NOMO-1 (cell line): ENCODE results near the gene XCR1.

Experiments used
- DNase-seq, 2 experiments: peaks; one replicate each; lab custom pipeline; 2025; ENCODE audit not compliant: unreplicated experiment in 2 of 2; lab: John Stamatoyannopoulos, UW

XCR1 gene

GRCh38 chr3:45985532-45986302 lies 41.6 kb downstream of the XCR1 start:
- DNase-seq = no peak

DNA sequence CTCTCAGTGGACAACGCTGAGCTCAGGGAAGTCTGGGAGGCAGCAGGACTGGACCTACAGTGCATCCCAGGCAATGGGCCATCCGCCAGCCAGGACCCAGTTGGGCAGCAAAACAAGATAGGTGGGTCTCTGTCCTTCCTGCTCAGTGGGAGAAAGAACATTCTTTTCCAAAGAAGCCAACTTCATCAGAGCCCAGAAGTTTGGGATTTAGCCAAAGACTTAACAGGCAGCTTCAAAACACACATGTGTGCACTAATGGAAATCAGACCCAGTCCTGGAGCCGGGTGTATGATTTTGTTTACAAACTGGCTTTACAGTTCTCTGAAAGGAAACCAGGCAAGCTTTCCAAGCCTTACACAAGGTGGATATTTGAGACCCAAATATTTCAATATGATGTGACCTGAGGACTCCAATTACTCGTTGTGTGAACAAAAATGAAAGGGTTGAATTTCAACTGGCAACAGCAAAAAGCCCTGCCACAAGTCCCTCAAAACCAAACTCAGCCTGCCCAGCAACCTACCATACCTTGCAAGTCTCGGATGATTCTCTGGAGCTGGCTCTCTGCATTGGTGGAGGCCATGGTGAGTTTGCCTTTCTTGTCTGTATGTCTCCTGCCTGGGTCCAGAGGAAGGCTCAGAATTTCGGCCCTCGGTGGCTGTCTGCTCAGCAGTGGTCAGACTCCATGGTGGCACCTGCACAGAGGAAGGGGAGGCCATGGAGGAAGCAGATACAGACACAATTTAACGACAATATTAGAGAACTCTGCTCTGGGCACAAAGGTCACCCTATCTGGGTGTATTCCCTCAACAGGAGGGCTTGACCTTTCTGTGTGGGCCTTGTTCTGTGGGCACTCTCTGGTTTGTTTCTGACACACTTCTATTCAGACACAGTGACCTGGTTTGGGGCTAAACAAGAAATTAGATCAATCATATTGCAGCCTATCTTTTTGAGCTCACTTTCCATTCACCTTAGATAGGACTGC lies 42.7 kb downstream of the XCR1 start:
- no peak for DNase-seq

GRCh38 chr3:45983770-45984169 lies 43.5 kb downstream of the XCR1 start:
- no peak for DNase-seq

DNA sequence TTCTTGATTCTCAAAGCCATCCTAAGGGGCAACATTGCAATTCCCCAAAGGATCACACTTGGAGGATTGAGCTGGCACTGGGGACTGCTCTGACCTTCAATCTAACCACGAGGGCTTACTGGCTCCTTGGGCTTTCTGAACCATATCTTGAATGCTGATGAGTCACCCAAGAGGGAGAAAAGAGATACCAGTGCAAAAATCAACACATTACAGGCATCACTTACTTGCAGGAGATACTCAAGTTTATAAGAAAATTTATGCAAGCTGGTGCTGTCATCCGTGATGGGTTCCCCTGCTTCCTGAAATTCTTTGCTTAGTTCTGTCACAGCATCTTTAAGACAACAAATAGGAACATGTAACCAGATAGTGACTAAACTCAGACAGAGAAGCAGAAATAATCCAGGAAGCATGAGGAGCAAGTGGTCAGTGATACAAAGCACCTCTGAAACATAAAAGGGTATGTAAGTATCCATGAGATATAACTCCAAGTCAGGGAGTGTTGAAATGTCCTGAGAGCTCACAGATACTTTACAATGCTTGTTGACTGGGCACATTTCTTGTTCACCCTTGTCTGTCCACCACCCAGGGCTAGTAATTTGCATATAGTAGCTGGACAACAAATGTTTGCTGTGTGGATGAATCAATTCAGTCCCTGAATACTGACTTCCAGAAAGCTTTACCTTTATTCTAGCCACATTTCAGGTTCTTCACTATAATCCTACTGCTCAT lies 45.8 kb downstream of the XCR1 start:
- no peak for DNase-seq

GRCh38 chr3:45980819-45981218 lies 46.5 kb downstream of the XCR1 start:
- DNase-seq = no peak

- no peak for DNase-seq
Observed at GRCh38 chr3:45980229-45980813, 47.0 kb downstream of the XCR1 start.

DNA sequence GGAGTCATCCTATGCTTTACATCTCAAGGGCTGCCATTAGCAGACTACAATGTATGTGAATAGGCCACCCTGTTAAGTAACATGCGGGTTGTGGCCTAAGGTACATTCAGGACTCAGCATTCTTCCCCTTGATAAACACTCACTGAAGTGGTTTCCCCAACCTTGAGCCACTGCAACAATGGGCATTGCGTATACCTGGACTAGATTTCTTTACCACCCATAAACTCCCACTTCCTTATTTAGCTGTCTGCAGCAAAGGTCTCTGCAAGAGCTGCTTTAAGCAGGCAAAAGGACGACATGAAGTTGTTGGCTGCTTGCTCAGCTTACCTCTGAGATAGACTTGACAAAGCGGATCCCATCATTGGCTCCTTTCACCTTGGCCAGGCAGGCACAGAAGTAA lies 47.9 kb downstream of the XCR1 start:
- peak; percentile 71 to 88 for DNase-seq

DNA sequence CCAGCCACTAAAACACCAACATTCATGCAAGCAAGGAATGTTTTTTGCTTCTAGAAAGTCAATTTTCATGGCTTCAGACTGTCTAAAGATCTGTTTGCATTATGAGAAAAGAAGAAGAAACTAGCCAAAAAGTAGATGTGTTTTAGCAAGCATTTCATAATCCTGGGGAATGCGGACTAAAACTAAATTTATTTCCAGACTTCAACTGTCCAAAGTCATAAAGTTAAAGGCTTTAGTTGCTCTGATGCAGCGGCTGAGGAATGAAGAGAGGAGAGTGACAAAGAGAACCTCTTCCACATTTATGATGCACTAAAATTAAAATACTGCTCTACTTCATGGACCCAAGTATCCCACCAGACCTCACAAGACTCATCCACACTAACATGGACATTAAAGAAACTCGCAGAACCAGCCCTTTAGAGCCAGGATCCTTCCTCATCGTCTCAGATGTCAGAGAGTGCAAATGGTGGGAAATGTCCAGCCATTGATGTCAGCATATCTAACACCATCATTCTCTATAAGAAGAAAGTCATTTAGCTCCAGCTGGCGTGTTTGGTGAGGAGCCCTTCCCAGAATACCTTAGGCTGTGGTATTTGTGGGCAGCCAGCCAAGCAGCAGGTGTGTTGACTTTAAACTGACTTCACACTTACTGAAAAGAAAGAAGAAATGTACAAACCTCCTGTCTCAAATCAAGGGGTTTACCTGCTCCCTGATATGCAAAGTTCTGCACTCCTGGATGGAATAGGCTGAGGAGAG lies 49.1 kb downstream of the XCR1 start:
- DNase-seq = no peak

GRCh38 chr3:45976191-45977091 lies 50.8 kb downstream of the XCR1 start:
- no peak for DNase-seq

GRCh38 chr3:45975686-45976085 lies 51.6 kb downstream of the XCR1 start:
- DNase-seq = no peak

DNA sequence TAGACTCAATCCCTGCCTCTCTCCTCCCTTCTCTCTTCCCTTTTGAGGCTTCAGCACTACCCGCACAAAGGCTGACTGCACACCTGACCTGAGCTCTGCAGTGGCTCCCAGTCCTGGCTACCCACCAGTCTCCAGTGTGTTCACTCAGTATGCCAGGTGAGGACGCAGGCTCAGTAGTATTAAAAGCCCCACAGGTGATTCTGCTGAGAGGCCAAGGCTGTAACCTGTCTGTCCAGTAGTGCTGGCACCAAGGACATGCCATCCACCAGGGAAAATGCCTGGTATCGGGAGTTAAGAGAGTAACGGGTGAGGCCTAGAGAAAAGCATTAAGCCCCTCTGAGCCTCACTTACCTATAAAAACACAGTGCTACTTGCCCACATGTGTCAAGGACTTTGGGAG lies 52.6 kb downstream of the XCR1 start:
- DNase-seq = no peak

GRCh38 chr3:45972534-45973402 lies 54.5 kb downstream of the XCR1 start:
- DNase-seq = peak; percentile 96 to 99

DNA sequence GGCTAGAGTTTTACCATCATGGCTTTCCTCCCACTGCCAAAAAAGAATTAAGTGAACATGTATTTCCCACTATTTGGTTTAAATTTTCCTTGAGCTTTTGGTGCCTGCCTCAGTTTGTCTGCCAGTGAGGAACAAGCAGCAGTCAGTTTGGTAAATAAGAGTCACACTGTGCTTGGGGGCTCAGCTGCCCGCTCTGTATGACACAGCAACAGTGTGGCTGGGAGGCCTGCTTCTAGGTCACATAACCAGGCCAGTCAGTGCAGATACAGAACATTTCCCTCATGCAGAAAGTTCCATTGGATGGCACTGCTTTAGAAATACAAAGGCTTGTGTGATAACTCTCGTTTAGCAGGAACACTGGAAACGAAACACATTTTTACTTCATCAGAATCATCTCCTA lies 57.3 kb downstream of the XCR1 start:
- DNase-seq = no peak

DNA sequence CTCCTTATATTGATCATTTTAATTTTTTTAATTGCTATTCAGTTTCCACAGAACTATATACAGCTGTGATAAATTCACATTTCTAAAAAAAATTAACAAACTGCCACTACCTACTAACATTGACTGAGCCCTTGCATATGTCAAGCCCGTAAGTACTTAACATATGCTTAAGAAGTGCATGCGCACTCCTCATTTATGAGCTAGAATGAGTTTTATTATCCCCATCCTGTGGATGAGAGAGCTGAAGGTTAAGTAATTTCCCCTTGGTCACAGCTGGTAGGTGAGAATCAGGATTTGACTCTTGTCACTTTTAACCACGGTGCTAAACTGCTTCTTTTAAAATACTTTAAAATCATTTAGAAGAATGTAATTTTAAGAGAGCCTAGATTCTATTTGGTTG lies 58.2 kb downstream of the XCR1 start:
- DNase-seq = no peak

DNA sequence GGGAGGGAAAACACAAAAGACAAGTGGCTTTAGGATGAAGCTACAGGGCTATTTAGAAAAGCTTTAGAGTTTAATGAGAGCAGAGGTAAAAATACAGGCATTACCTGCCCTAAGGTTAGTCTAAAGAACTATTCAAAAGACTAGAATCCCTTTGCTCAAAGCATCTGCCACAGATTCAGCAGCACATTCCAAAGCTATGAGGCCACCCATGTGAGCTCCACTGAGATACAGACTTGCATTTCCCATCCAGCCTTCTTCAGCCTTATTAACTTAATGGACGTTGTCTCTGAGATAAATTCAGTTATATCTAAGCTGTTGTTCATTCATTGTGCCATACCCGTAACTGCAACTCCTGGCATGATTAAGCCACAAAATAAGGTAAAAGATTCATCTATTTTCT lies 58.6 kb downstream of the XCR1 start:
- no peak for DNase-seq

DNA sequence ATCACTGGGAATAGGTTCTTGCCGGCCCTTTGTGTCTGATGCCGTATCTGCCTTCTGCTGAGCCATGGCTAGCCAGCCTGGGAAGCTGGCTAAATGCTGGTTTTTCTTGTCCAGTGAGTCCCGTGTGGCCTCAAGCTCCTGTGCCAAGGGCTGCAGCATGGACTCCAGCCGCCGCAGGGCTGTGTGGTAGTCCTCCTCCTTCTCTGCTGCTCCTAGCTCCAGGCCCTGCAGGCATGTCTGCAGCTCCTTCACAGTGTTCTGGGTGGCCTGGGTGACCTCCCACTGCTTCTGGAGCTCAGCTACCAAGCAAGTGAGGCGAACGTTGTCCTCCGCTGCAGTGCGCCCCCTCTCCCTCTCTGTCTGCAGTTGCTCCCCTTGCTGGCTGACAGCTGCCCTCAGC lies 59.1 kb downstream of the XCR1 start:
- DNase-seq = no peak

- DNase-seq = no peak
Observed at GRCh38 chr3:45967724-45968123, 59.6 kb downstream of the XCR1 start.
